ENCODE measurements around the gene SCN3A.

GRCh38 chr2:165253178-165253577, 49.3 kb upstream of the SCN3A start:
- TF ChIP-seq GATA2 (IDR thresholded peaks at IDR 0.05; ENCODE audit: low read depth, low read length) (no peak), GATA3 (IDR thresholded peaks at IDR 0.05; ENCODE audit: low read depth, low read length) (no peak)
